ENCODE results near the gene VAC14. TPM values are rescaled to one million over a fixed set of nuclear protein-coding genes. Genes with fewer than 3 reads are reported as not detected.
A peak's percentile ranks its signal among the peaks of the same experiment; 100 is the strongest.
"Not testable (repeated sequence)": the region's sequence is repeated elsewhere in the genome, so short reads cannot be mapped to it uniquely, and the experiment has no call there.

Gene VAC14
- total RNA-seq, 2 donors from 2014 or later = 33.6 to 50.9 TPM

DNA sequence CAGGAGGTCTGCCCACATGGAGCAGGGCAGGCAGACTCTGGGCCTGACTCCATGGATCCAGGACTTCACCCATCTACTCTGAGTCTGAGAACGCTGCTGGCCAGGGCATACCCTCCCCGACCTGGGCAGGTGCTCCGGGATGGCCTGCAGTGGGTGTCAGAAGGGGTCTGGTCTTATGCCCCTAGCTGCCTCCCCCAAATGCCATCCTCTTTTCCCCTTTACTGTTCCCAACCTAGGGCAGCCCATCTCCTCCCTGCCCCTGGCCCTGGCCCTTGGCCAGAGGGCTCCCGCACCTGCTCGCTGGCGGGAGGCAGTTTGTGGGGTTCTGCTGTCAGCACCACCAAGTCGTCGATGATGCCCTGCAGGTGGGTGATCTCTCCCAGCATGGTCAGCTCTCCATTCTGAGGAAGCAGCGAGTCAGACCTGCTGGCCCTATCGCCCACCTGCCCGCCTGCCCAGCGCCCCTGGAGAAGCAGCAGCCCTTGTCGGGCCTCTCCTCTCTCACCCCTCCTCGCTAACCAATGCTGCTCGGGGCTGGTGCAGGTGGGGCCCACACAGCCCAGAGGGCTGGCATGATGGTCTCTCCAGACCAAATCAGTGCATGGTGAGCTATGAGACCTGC is 123.3 kb downstream of the VAC14 start:
- H3K27me3 Mint-ChIP-seq = no peaks in the 10 kb centered on the region
- no peak overlapping the region for H3K4me3 Mint-ChIP-seq
- DNase-seq (ENCODE audit: low spot score) = no peak
- H3K4me1 Mint-ChIP-seq (ENCODE audit: low read depth in 2 of 2) = peaks cover 3 to 9% of the 10 kb centered on the region in 2 donors
- H3K9me3 Mint-ChIP-seq = no peaks in the 10 kb centered on the region
- H3K27ac Mint-ChIP-seq = no peak overlapping the region
- no peak for ATAC-seq
- no peaks in the 10 kb centered on the region for H3K36me3 Mint-ChIP-seq

DNA sequence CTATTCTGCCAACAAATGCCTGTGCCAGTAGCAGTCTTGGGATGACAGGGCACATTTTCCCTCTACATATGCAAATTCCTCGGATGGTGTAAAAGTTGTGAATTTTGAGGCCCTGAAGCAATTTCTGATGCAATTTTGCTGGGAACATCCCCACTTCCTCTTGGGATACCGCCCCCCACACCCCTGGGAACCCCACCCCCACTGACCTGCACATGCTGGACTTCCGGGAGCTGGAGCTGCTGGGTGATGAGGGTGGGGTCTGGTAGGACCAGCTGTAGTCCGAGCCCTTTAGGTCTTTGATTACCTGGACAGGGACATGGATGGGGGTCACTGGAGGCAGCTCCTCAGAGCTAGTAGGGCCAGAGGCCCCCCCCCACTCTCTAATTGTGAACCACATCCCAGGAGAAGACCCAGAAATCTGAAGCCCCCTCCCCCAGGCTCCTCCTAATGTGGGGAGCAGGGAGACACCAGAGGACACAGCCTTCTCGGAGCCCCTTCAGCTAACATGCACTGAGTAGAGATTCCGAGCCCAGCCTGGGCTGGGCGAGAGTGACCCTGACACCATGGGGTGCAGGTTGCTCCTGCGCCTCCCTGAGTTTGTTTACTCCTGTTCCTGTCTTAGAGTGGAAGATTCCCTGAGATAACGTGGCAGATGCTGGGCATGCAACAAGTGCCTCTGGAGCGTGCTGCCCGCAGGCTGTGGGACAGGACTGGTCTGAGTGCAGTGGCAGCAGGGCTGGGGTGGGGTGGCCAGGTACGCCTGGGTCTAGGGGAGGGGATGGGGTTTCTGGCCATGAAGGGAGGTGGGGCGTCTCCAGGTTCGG is 124.1 kb downstream of the VAC14 start:
- H3K27me3 Mint-ChIP-seq = no peaks in the 10 kb centered on the region
- DNase-seq (ENCODE audit: low spot score) = no peak
- H3K9me3 Mint-ChIP-seq = no peaks in the 10 kb centered on the region
- no peak overlapping the region for H3K27ac Mint-ChIP-seq
- ATAC-seq = no peak
- H3K4me3 Mint-ChIP-seq = no peak overlapping the region
- H3K36me3 Mint-ChIP-seq = no peaks in the 10 kb centered on the region
- peaks cover 3 to 9% of the 10 kb centered on the region in 2 donors for H3K4me1 Mint-ChIP-seq (ENCODE audit: low read depth in 2 of 2)

DNA sequence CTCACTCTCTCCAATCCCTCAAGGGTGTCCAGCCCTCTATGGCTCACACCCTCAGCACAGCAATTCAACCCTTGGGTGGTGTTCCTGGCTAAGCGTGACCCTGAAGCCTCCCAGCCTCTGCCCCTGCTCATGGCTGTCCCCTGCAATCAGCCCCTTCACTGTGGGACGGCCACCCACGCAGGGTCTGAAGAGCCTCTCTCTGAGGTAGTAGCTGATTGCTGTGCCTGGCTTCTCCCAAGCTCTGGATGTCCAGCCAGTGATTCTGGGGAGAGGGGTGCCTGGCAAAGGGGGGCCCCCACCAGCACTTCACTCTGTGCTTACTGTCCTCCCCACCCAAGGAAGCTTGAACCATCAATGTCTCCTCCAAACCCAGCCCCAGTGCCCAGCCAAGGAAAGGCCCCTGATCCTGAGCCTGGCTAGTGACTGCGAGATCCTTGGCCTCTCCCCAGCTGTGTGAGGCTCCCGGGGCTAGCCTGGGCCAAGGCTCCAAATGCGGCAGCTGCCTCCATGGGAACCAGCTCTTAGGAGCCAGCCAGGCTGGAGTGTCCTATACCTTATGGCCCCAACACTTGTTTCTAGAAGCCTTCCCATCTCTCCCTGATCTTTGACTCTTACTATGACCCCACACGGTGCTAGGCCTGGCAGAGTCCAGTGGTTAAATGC is 125.0 kb downstream of the VAC14 start:
- Mint-ChIP-seq H3K4me1 (ENCODE audit: low read depth in 2 of 2) (peaks cover 3 to 9% of the 10 kb centered on the region in 2 donors), H3K27me3 (no peaks in the 10 kb centered on the region), H3K4me3 (no peak overlapping the region), H3K9me3 (no peaks in the 10 kb centered on the region), H3K27ac (no peak overlapping the region), H3K36me3 (no peaks in the 10 kb centered on the region)
- DNase-seq (ENCODE audit: low spot score) = no peak
- ATAC-seq = no peak

DNA sequence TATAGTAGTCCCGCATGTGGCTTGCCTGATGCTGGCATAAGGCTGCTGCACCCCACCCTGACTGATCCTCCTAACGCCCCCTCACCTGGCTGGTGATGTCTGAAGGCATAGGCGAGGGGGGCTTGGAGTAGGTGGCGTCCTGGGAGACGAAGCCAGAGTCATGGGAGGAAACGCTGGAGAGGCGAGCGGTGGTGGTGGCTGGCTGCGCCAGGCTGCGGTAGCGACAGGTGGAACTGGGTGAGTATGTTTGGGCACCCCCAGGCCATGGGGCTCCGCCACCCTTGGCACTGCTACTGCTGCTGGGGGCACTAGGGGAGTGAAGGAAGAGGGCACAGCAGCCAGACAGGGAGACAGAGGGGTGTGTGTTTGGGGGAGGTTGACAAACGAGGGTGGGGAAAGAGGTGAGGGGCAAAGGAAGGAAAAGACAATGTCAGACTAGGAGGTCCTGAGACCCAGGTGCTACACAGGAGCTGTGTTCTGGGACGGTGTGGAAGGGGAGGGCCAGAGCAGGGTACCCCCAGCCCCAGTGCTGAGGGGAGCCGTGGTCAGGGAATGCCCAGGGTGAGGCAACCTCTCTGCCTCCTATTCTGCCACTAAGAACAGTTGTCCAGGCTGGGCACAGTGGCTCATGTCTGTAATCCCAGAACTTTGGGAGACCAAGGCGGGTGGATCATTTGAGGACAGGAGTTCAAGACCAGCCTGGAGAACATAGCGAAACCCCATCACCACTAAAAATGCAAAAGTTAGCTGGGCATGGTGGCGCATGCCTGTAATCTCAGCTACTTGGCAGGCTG is 126.5 kb downstream of the VAC14 start:
- no peak for DNase-seq (ENCODE audit: low spot score)
- no peaks in the 10 kb centered on the region for H3K36me3 Mint-ChIP-seq
- H3K9me3 Mint-ChIP-seq = no peaks in the 10 kb centered on the region
- no peak overlapping the region for H3K4me3 Mint-ChIP-seq
- no peak overlapping the region for H3K27ac Mint-ChIP-seq
- peaks cover 3 to 9% of the 10 kb centered on the region in 2 donors for H3K4me1 Mint-ChIP-seq (ENCODE audit: low read depth in 2 of 2)
- ATAC-seq = peak in 1 of 2 donors; percentile 4
- H3K27me3 Mint-ChIP-seq = no peaks in the 10 kb centered on the region

DNA sequence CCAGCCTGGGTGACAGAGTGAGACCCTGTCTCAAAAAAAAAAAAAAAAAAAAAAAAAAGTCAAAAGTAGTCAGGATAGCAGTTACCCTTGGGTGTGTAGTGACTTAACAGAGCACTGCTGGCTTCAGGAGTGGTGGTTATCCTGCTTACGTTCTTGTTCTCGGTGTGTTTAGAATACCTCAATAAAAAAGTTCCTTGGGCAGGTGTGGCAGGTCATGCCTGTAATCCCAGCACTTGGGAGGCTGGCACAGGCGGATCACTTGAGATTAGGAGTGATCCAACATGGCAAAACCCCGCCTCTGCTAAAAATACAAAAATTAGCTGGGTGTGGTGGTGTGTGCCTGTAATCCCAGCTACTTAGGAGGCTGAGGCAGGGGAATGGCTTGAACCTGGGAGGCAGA is 130.0 kb downstream of the VAC14 start:
- not testable (repeated sequence) for DNase-seq (ENCODE audit: low spot score); H3K36me3 Mint-ChIP-seq; H3K27ac Mint-ChIP-seq; H3K4me1 Mint-ChIP-seq (ENCODE audit: low read depth in 2 of 2); H3K27me3 Mint-ChIP-seq; H3K4me3 Mint-ChIP-seq; ATAC-seq; H3K9me3 Mint-ChIP-seq

DNA sequence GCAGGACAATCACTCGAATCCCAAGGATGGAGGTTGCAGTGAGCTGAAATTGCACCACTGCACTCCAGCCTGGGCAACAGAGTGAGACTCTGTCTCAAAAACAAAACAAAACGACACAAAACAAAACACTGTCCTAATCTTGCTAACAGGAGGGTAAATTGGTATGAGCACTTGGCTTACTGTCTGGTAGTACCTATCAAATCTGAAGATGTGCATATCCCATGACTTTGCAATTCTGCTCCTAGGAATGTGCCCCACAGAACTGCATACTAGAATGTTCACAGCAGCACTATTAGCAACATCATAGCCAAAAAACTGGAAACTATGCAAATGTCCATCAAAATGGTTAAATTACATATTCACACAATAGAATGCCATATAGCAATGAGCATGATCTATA is 130.8 kb downstream of the VAC14 start:
- no peak overlapping the region for H3K4me3 Mint-ChIP-seq
- DNase-seq (ENCODE audit: low spot score) (no peak), ATAC-seq (no peak)
- H3K9me3 Mint-ChIP-seq = no peaks in the 10 kb centered on the region
- H3K27ac Mint-ChIP-seq = no peak overlapping the region
- no peaks in the 10 kb centered on the region for H3K36me3 Mint-ChIP-seq
- no peaks in the 10 kb centered on the region for H3K4me1 Mint-ChIP-seq (ENCODE audit: low read depth in 2 of 2)
- H3K27me3 Mint-ChIP-seq = no peaks in the 10 kb centered on the region

DNA sequence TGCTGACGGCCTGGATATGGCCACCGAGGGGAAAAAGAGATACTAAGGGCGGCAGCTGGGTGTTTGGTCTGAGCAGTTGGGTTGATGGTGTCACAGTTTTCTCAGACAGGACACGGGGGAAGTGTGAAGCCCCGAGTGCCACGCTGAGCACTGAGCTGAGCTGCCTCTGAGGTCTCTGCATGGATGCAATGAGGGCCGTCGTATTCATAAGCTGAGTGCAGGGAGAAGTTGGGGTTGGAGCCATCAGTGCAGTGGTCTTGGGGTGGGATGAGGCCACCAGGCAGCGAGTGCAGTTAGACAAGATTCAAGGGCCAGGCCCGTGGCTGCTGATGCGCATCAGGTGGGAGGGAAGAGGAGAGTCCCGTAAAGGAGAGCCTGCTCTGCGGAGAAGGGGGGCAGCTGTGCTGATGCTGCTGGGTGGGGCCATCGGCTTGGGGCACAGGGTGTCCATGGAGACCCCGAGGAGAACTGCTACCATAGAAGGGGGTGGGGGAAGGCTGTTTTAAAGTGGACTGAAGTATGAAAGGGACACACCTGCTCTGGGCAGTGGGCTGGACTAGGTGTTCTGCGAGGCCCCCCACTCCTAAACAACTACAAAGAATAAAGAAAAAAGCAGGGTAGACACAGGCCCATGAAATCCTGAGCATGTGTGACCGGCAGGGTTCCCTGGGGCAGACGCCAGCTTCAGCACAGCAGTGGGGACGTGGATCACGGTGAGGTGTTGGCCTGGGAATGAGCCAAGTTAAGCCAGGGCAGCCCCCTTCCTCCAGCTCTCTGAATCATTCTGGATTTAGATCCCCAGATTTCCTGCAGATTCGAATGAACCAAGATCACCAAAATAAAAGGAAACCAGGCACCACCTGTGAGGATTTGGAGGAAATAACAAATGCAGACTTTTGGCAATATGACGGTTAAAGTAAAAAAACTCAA is 134.9 kb downstream of the VAC14 start:
- no peaks in the 10 kb centered on the region for H3K9me3 Mint-ChIP-seq
- H3K27ac Mint-ChIP-seq = no peak overlapping the region
- no peaks in the 10 kb centered on the region for H3K36me3 Mint-ChIP-seq
- no peak overlapping the region for H3K4me3 Mint-ChIP-seq
- DNase-seq (ENCODE audit: low spot score) = no peak
- H3K4me1 Mint-ChIP-seq (ENCODE audit: low read depth in 2 of 2) = no peaks in the 10 kb centered on the region
- ATAC-seq = no peak
- H3K27me3 Mint-ChIP-seq = no peaks in the 10 kb centered on the region

DNA sequence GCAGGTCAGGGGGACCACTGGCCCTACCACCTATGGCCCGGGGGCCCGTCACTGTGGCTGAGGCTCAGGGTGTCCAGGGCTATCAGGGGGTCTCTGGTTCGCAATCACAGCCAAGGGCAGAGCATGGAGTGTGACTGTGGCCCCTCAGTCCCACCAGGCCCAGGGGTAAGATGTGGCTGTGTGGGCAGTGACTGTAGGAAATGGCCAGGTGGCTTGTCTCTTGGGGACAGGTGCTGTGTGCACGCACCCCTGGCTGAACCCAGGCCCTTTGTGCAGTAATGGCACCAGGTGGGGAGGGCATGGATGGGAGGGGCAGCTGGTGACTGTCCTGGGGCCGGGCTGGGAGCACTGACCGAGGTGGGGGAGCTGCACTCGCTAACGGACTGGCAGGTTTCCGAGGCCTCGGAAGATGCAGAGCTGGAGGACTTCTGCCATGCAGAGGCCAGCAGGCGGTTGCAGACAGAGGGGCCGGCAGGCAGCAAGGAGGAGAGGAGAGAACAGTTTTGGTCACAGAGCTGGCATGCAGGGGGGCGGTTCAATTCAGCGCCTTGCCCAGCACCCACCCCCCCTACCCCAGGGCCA is 135.8 kb downstream of the VAC14 start:
- Mint-ChIP-seq H3K27me3 (no peaks in the 10 kb centered on the region), H3K4me1 (ENCODE audit: low read depth in 2 of 2) (no peaks in the 10 kb centered on the region), H3K9me3 (no peaks in the 10 kb centered on the region), H3K36me3 (no peaks in the 10 kb centered on the region), H3K27ac (no peak overlapping the region), H3K4me3 (no peak overlapping the region)
- no peak for DNase-seq (ENCODE audit: low spot score)
- ATAC-seq = peak; percentile 3 to 25

DNA sequence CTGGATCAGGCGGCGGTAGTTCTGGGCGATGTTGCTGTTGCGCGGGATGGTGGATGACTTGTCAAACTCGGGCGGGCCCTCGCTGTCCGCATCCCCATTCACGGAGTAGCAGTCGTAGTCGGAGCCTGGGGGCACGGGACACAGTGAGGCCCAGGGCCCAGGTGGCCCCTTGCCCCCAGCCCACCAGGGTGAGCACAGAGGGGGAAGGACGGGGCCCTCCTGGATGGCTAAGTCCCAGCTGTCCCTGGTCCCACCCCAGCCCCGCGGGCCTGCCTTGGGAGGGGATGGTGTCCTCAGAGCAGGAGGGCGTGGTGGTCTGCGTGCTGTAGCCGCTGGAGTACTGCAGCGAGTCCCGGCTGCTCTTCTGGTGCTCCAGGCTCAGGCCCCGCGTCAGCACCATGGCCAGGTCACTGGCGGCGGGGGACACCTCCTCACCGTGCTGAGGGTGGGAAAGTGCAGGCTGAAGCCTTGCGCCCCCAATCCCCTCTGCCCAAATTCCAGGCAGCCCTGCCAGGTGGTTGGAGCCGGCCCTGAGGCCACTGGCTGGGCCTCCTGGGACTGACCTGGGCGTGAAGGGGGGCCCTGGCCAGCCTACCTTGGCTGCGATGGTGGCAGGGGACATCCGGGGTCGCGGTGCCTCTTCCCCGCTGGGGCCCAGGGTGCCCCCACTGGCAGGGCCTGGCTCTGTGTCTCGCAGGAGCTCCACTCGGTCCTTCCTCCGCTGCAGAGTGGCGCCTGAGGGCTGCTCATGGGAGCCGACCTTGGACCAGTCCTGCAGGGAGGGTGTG is 136.4 kb downstream of the VAC14 start:
- no peaks in the 10 kb centered on the region for H3K9me3 Mint-ChIP-seq
- no peak for DNase-seq (ENCODE audit: low spot score)
- no peaks in the 10 kb centered on the region for H3K36me3 Mint-ChIP-seq
- ATAC-seq = peak in 1 of 2 donors; percentile 55
- no peaks in the 10 kb centered on the region for H3K4me1 Mint-ChIP-seq (ENCODE audit: low read depth in 2 of 2)
- no peak overlapping the region for H3K27ac Mint-ChIP-seq
- H3K4me3 Mint-ChIP-seq = no peak overlapping the region
- no peaks in the 10 kb centered on the region for H3K27me3 Mint-ChIP-seq

DNA sequence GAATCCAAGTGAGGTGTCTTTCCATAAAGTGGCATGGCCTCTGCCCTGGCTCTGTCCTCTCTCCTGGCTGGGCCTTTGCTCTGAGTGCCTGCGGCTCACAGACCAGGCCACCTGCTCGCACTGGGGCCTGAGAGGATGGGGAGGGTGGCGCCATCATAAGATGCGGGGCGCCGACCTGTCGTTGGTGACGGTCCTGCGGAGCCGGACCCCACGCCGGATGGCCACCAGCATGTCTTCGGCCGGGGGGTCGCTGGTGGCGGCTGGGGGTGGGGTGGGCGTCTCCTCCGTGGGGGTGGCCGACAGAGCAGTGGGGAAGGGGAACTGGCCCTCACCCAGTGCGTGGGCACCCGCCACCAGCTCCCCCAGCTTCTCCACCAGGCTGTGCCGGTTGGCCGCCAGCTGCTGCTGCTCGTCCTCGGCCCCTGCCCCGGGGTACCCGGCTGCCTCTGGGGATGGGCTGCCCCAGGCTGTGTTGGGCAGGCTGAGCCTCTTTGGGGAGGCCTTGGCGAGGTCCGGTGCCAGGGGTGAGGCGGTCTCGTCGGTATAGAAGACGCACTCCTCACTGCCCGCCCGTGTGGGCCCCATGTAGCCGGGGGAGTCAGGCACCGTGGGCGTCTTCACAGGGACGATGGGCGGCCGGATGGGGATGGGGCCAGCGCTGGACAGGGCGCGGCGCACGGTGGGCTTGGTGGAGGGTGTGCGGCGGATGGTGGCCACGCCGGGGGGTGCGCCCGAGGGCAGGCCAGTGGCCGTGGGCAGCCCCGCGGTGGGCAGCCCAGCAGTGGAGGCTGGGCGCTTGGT is 137.2 kb downstream of the VAC14 start:
- peak; percentile 21 to 41 for ATAC-seq
- no peak for DNase-seq (ENCODE audit: low spot score)
- Mint-ChIP-seq H3K4me3 (no peak overlapping the region), H3K4me1 (ENCODE audit: low read depth in 2 of 2) (no peaks in the 10 kb centered on the region), H3K27me3 (no peaks in the 10 kb centered on the region), H3K36me3 (no peaks in the 10 kb centered on the region), H3K9me3 (no peaks in the 10 kb centered on the region), H3K27ac (no peak overlapping the region)

DNA sequence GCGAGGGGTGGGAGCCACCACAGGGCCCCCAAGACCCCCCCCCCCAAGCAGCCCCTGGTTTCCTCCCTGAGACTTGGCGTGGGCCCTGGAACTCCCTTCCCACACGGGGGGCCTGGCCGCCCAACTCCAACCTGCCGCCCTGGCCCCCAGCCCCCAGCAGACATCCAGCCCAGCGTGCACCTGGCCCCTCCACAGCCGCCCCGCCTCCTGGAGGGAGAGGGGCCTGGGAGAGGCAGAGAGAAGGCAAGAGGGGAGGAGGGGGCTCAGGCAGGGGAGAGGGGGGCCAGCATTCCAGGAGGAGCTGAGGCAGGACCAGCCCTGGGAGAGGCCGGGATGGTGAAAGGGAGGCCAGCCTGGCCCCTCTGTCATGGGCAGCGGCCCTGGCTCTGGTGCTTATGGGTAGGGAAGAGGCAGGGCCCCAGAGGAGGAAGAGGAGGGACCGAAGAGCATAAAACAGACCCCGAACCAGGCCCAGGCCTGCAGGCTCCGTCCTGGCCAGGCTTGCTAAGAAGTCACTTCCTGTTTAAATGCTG is 137.9 kb downstream of the VAC14 start:
- DNase-seq (ENCODE audit: low spot score) (no peak), ATAC-seq (no peak)
- no peaks in the 10 kb centered on the region for H3K27me3 Mint-ChIP-seq
- H3K36me3 Mint-ChIP-seq = no peaks in the 10 kb centered on the region
- H3K27ac Mint-ChIP-seq = no peak overlapping the region
- H3K4me3 Mint-ChIP-seq = no peak overlapping the region
- no peaks in the 10 kb centered on the region for H3K4me1 Mint-ChIP-seq (ENCODE audit: low read depth in 2 of 2)
- H3K9me3 Mint-ChIP-seq = no peaks in the 10 kb centered on the region

All from natural killer cell treated with Interleukin-12 subunit alpha and Interleukin-12 subunit beta and Interleukin-15 and Interleukin-18, amount 100 ng/mL, for 72 hours (primary cell).